Breast epithelium (tissue), 4 donors: ENCODE data around the gene SH3TC1. TPM values are rescaled to one million over a fixed set of nuclear protein-coding genes. Genes with fewer than 3 reads are reported as not detected.

ENCODE experiments used
- DNase-seq, 2 donors: peaks; one replicate each; pipeline ENCODE4 v3.0.0-alpha.2; 2019; ENCODE audit warnings: low spot score in 2 of 2
- H3K27ac ChIP-seq, 2 donors: fragments of 200-600 bp; sonication (generic) in 1 of 2; one replicate each; pipeline ENCODE4 v1.5.1; 2016 to 2019; ENCODE audit warnings: mild to moderate bottlenecking in 1 of 2
- H3K27me3 ChIP-seq, 2 donors: fragments of 200-600 bp; sonication (generic) in 1 of 2; one replicate each; pipeline versions ENCODE4 v1.5.1 to v1.6.0; 2017 to 2019; ENCODE audit warnings: control low read depth in 1 of 2, mild to moderate bottlenecking in 1 of 2
- H3K36me3 ChIP-seq: fragments of 200-600 bp; one replicate; pipeline ENCODE4 v1.5.1; 2019
- H3K4me1 ChIP-seq, 2 donors: fragments of 200-600 bp; sonication (generic); one replicate each; pipeline ENCODE4 v1.5.1; 2016 to 2019; ENCODE audit warnings: control low read depth in 1 of 2
- H3K4me3 ChIP-seq, 3 donors: fragments of 200-600 bp; sonication (generic); 1 replicate in 2 of 3; 2 replicates in 1 of 3; pipeline ENCODE4 v1.5.1; 2016 to 2019; ENCODE audit warnings: mild to moderate bottlenecking in 3 of 3, moderate library complexity in 2 of 3
- H3K9me3 ChIP-seq, 2 donors: fragments of 200-600 bp; sonication (generic) in 1 of 2; one replicate each; pipeline ENCODE4 v1.5.1; 2016 to 2019; ENCODE audit warnings: control low read depth in 1 of 2
- POLR2A ChIP-seq: fragments of 450-650 bp; IDR thresholded peaks from one replicate; pipeline ENCODE4 v1.6.1; 2016; ENCODE audit warnings: antibody characterized with exemption, mild to moderate bottlenecking, moderate library complexity
- POLR2AphosphoS5 ChIP-seq, 3 donors: sonication (generic); formaldehyde crosslinking; IDR thresholded peaks; one replicate each; pipeline ENCODE4 v1.6.1; 2017; ENCODE audit warnings: antibody characterized with exemption in 3 of 3
- intact Hi-C: fragments of 100-400 bp; cut with DNase I; formaldehyde crosslinking; loops from one replicate; pipeline ENCODE4 v1.15.1; 2023; ENCODE audit warnings: low total_unique reads
- total RNA-seq, 3 donors: library from RNA; depleted of rRNA; stranded (reverse); fragments of >200 nt; gene quantifications; one replicate each; pipeline ENCODE4 v1.1.0, GENCODE V29; 2016
- TF ChIP-seq, protein P1 (sequence below), 3 donors: fragments of 450-650 bp; IDR thresholded peaks; one replicate each; pipeline ENCODE4 v1.5.1; 2016 to 2017; ENCODE audit warnings: antibody characterized with exemption in 3 of 3, mild to moderate bottlenecking in 3 of 3, moderate library complexity in 3 of 3

Gene SH3TC1
- total RNA-seq, 3 donors from 2014 or later, result 16.4 to 28.8 (median 17.3) TPM

GRCh38 chr4:8171984-8172924 is 26.8 kb upstream of the SH3TC1 start:
- TF ChIP-seq, protein P1, sequence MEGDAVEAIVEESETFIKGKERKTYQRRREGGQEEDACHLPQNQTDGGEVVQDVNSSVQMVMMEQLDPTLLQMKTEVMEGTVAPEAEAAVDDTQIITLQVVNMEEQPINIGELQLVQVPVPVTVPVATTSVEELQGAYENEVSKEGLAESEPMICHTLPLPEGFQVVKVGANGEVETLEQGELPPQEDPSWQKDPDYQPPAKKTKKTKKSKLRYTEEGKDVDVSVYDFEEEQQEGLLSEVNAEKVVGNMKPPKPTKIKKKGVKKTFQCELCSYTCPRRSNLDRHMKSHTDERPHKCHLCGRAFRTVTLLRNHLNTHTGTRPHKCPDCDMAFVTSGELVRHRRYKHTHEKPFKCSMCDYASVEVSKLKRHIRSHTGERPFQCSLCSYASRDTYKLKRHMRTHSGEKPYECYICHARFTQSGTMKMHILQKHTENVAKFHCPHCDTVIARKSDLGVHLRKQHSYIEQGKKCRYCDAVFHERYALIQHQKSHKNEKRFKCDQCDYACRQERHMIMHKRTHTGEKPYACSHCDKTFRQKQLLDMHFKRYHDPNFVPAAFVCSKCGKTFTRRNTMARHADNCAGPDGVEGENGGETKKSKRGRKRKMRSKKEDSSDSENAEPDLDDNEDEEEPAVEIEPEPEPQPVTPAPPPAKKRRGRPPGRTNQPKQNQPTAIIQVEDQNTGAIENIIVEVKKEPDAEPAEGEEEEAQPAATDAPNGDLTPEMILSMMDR (IDR thresholded peaks at IDR 0.05), result no peak
- intact Hi-C loops, result no loop called here
- no peak overlapping the region for H3K4me3 ChIP-seq
- peaks cover 0 to 4% of the 10 kb centered on the region in 2 donors for H3K27me3 ChIP-seq
- no peaks in the 10 kb centered on the region for H3K36me3 ChIP-seq
- DNase-seq, result no peak
- H3K4me1 ChIP-seq, result no peaks in the 10 kb centered on the region
- peaks cover 0 to 9% of the 10 kb centered on the region in 2 donors for H3K9me3 ChIP-seq
- no peak overlapping the region for H3K27ac ChIP-seq

DNA sequence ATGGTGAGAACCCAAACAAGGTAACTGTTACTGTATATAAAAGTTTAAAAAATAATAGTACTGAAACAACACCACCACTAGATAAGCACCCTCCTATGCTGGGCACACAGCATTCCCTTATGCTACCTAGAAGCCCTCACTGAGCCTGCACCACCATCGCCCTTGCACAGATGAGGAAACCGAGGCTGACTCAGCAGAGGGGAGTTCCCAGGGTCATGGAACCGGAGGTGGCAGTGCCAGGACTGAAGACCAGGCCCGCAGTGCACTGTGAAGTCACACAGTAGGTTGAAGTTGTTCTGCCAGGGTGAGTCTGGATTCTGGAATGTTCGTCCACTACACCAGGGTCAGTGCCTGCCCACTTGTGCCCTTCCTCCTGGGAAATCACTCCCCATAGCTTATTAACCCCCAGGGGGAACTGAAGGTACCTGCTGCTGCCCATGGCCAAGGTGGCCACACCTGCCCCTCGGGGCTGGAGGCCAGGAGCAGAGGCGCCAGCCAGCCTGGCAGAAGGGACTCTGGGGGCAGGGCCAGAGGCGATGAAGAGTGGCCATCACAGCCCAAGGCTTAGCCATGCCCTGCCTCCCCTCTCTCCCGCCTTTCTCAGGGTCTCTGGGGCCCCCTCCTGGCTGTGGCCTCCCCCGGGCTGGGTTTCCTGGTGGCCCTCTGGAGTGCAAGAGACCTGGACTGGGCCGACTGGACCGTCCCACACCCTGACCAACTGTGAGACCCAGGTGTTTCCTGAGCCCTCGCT is 25.4 kb upstream of the SH3TC1 start:
- H3K27ac ChIP-seq, result no peak overlapping the region
- intact Hi-C loops, result no loop called here
- H3K27me3 ChIP-seq, result peaks cover 0 to 4% of the 10 kb centered on the region in 2 donors
- DNase-seq, result no peak
- no peak overlapping the region for H3K4me3 ChIP-seq
- H3K9me3 ChIP-seq, result peaks cover 0 to 3% of the 10 kb centered on the region in 2 donors
- TF ChIP-seq POLR2A (no peak), POLR2AphosphoS5 (IDR thresholded peaks at IDR 0.05) (no peak)
- TF ChIP-seq, protein P1 (IDR thresholded peaks at IDR 0.05), result no peak
- no peaks in the 10 kb centered on the region for H3K36me3 ChIP-seq
- no peaks in the 10 kb centered on the region for H3K4me1 ChIP-seq

DNA sequence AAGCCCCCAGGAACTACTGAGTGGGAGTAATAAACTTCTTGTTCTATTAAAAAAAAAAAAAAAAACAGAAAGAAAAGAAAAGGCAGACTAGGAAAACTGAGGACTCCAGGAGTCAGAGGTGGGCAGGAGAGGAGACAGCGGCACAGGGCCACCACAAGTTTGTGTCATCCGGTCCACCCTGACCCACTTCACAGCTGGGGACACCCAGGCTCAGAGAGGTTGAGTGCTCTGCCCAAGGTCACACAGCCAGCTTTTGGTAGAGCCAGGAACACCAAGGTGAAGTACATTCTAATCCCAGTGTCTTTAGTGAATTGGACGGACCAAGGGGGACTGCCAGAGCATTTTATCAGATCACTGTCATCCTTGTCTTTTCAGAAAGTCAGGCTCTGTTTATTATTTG is 24.1 kb upstream of the SH3TC1 start:
- no peak overlapping the region for H3K4me3 ChIP-seq
- H3K36me3 ChIP-seq, result no peaks in the 10 kb centered on the region
- no peak for DNase-seq
- peaks cover 0 to 4% of the 10 kb centered on the region in 2 donors for H3K27me3 ChIP-seq
- intact Hi-C loops, result no loop called here
- no peaks in the 10 kb centered on the region for H3K9me3 ChIP-seq
- no peak overlapping the region for H3K27ac ChIP-seq
- H3K4me1 ChIP-seq, result no peaks in the 10 kb centered on the region
- TF ChIP-seq POLR2A, result no peak
- TF ChIP-seq POLR2AphosphoS5 (IDR thresholded peaks at IDR 0.05), result no peak
- TF ChIP-seq, protein P1 (IDR thresholded peaks at IDR 0.05), result no peak

DNA sequence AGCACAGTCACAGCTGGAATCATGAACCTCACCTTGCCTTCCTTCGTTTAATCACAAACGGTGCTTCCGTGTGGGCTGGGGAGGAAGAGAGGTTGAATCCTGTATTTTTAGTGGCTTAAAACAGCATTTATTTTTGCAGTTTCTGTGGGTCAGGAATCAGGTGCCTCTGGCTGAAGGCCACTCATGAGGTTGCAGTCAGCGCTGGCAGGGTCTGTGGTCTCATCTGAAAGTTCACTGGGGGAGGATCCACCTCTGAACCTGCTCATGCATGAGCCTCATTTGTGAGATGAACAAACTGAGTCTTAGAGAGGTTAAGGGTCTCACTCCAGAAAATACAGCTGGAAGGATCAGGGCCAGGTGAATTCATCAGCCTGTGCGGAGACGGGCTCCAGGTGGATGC is 23.4 kb upstream of the SH3TC1 start:
- Histone ChIP-seq H3K27me3 (peaks cover 0 to 4% of the 10 kb centered on the region in 2 donors), H3K27ac (no peak overlapping the region), H3K4me1 (no peaks in the 10 kb centered on the region), H3K9me3 (no peaks in the 10 kb centered on the region), H3K36me3 (no peaks in the 10 kb centered on the region), H3K4me3 (no peak overlapping the region)
- intact Hi-C loops, result no loop called here
- DNase-seq, result no peak
- TF ChIP-seq POLR2A (no peak), POLR2AphosphoS5 (IDR thresholded peaks at IDR 0.05) (no peak)
- TF ChIP-seq, protein P1 (IDR thresholded peaks at IDR 0.05), result no peak
